ENCODE data around the gene NPTN. TPM values are rescaled to one million over a fixed set of nuclear protein-coding genes. Genes with fewer than 3 reads are reported as not detected.

Gene NPTN
- total and polyA plus RNA-seq, 7 experiments from 2014 or later = 26.8 to 51.9 (median 42.6) TPM

DNA sequence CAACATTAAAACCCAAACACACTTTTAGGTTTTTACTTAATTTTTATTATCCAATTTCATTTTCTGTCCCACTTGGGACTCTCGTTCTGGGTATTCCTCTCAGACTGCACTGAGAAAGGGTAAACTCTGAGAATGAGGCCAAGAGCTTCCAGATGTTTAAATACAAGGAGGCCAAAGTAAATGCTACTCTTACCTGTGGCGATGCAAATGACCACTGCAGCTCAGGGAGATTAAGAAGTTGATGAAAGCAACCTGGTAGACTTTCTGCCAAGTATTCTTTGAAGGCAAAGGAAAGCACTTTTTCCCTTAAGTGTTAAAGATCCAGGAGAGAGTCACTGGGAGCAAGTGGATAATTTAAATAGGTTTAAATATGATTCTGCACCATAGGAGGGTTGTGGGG lies 39.1 kb downstream of the NPTN start:
- POLR2A ChIA-PET = no interaction called here
- peaks cover 4 to 24% (median 14%) of the 10 kb centered on the region in 5 donors for H3K36me3 Mint-ChIP-seq
- H3K27me3 Mint-ChIP-seq = no peaks in the 10 kb centered on the region
- H3K9me3 Mint-ChIP-seq = no peaks in the 10 kb centered on the region
- DNase-seq = no peak
- H3K4me1 Mint-ChIP-seq = peaks cover 13 to 41% (median 35%) of the 10 kb centered on the region in 7 donors
- Histone ChIP-seq H3K9me3 (ENCODE audit: control insufficient read depth in 2 of 3, low read length in 3 of 3) (no peaks in the 10 kb centered on the region), H3K27me3 (ENCODE audit: control insufficient read depth in 2 of 2, insufficient read depth in 2 of 2, low read length in 2 of 2) (no peaks in the 10 kb centered on the region), H3K27ac (ENCODE audit: low read depth, low read length) (no peak overlapping the region), H3K4me3 (ENCODE audit: low read length) (no peak overlapping the region), H3K36me3 (ENCODE audit: control insufficient read depth in 2 of 3, insufficient read depth in 3 of 3, low read length in 3 of 3) (peaks cover 0 to 25% (median 0%) of the 10 kb centered on the region in 3 experiments), H3K4me1 (ENCODE audit: control insufficient read depth in 2 of 2, insufficient read depth in 2 of 2, low read length in 2 of 2) (peaks cover 0 to 3% of the 10 kb centered on the region in 2 donors)
- ATAC-seq = no peak
- no peak overlapping the region for H3K4me3 Mint-ChIP-seq
- CTCF ChIA-PET = interaction anchor here (2.1 kb wide), 1 partner anchor 12 kb away, joined by 6 read pairs; no protein-coding TSS in a partner anchor
- intact Hi-C loops (cut with micrococcal nuclease) = no loop called here
- H3K27ac Mint-ChIP-seq = no peak overlapping the region

DNA sequence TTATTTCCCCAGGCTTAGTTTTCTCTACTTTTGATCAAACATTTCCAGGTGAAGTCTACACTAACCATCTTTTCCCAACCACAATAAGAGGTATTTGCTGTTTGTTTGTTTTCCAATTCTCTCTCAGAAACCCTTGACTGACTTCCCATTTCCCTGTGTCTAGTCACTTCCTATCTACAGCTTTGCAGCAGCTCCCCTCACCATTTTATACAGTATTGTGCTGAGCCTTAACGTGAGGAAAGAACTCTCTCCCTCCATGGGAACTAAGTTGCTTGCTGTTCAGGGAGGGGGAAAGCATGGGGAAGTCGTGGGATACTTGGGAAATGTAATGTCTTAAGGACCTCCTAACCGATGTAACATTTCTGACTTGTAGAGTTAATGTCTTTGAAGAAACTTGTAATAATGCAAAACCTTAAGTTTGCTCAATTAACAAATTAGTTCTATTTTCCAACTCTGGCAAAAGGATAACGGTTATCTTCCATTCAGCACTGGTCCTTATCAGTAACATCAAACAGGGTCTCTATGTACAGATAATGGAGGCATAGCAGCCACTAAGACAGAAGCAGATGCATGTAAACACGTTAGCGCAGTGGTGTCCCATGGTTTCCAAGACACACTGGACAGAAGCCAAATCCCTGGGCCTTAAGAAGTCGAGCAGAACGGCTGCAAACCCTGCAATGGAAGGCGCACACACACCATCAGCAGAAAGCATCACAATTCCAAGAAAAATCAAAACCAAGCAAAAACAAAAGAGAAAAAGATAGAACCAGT lies 39.7 kb downstream of the NPTN start:
- no peak for DNase-seq
- intact Hi-C loops (cut with micrococcal nuclease) = no loop called here
- ChIA-PET CTCF (no interaction called here), POLR2A (no interaction called here)
- Histone ChIP-seq H3K27me3 (ENCODE audit: control insufficient read depth in 2 of 2, insufficient read depth in 2 of 2, low read length in 2 of 2) (no peaks in the 10 kb centered on the region), H3K27ac (ENCODE audit: low read depth, low read length) (no peak overlapping the region), H3K4me1 (ENCODE audit: control insufficient read depth in 2 of 2, insufficient read depth in 2 of 2, low read length in 2 of 2) (peaks cover 0 to 3% of the 10 kb centered on the region in 2 donors), H3K4me3 (ENCODE audit: low read length) (no peak overlapping the region), H3K36me3 (ENCODE audit: control insufficient read depth in 2 of 3, insufficient read depth in 3 of 3, low read length in 3 of 3) (peaks cover 0 to 30% (median 0%) of the 10 kb centered on the region in 3 experiments), H3K9me3 (ENCODE audit: control insufficient read depth in 2 of 3, low read length in 3 of 3) (no peaks in the 10 kb centered on the region)
- no peak overlapping the region for H3K4me3 Mint-ChIP-seq
- H3K36me3 Mint-ChIP-seq = peaks cover 4 to 30% (median 20%) of the 10 kb centered on the region in 5 donors
- peaks cover 12 to 35% (median 29%) of the 10 kb centered on the region in 7 donors for H3K4me1 Mint-ChIP-seq
- no peaks in the 10 kb centered on the region for H3K9me3 Mint-ChIP-seq
- no peak for ATAC-seq
- H3K27ac Mint-ChIP-seq = no peak overlapping the region
- no peaks in the 10 kb centered on the region for H3K27me3 Mint-ChIP-seq

DNA sequence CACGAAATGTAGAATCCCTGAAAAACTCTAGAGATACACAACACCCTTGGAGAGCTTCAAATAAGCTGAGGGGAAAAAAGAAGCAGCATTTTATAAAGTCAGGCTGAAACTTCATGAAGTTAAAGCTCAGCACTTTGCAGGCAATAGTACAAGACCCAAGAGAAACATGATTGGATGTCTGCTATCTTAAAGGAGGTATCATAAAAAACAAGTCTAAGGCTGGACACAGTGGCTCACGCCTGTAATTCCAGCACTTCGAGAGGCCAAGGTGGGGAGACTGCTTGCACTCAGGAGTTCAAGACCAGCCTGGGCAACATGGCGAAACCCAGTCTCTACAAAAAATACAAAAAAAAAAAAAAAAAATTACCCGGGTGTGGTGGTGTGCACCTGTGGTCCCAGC lies 42.9 kb downstream of the NPTN start:
- Mint-ChIP-seq H3K36me3 (peaks cover 11 to 48% (median 33%) of the 10 kb centered on the region in 5 donors), H3K27me3 (no peaks in the 10 kb centered on the region), H3K27ac (no peak overlapping the region), H3K4me3 (no peak overlapping the region), H3K4me1 (peaks cover 3 to 29% (median 8%) of the 10 kb centered on the region in 7 donors), H3K9me3 (no peaks in the 10 kb centered on the region)
- H3K9me3 ChIP-seq (ENCODE audit: control insufficient read depth in 2 of 3, low read length in 3 of 3) = no peaks in the 10 kb centered on the region
- H3K4me1 ChIP-seq (ENCODE audit: control insufficient read depth in 2 of 2, insufficient read depth in 2 of 2, low read length in 2 of 2) = no peaks in the 10 kb centered on the region
- no peak for ATAC-seq
- H3K36me3 ChIP-seq (ENCODE audit: control insufficient read depth in 2 of 3, insufficient read depth in 3 of 3, low read length in 3 of 3) = peaks cover 0 to 56% (median 4%) of the 10 kb centered on the region in 3 experiments
- CTCF ChIA-PET = interaction anchor here (0.7 kb wide), 1 partner anchor 216 kb away, joined by 4 read pairs; no protein-coding TSS in a partner anchor
- H3K4me3 ChIP-seq (ENCODE audit: low read length) = no peak overlapping the region
- POLR2A ChIA-PET = no interaction called here
- DNase-seq = no peak
- no peak overlapping the region for H3K27ac ChIP-seq (ENCODE audit: low read depth, low read length)
- no peaks in the 10 kb centered on the region for H3K27me3 ChIP-seq (ENCODE audit: control insufficient read depth in 2 of 2, insufficient read depth in 2 of 2, low read length in 2 of 2)
- intact Hi-C loops (cut with micrococcal nuclease) = no loop called here

DNA sequence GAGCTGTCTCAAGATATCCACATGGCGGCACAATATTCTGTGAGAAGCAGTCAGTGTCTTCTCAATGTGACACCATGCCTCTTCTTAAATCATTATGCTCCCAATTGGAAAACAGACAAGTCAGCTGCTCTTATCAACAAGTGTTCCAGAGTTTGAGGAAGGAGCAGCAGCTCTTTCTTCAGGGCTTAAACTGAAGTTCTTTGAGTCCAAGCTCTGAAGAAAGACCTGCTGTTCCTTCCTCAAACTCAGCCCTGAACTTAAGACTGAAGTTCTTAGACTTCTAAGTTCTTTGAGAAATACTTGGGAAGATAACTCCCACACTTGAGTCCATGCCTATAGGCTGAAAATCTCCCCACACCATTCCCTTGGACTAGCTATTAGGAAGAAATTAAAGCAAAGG lies 43.4 kb downstream of the NPTN start:
- Mint-ChIP-seq H3K27me3 (no peaks in the 10 kb centered on the region), H3K9me3 (no peaks in the 10 kb centered on the region), H3K27ac (no peak overlapping the region), H3K4me3 (no peak overlapping the region), H3K4me1 (peaks cover 3 to 34% (median 8%) of the 10 kb centered on the region in 7 donors), H3K36me3 (peaks cover 16 to 53% (median 33%) of the 10 kb centered on the region in 5 donors)
- no peak overlapping the region for H3K27ac ChIP-seq (ENCODE audit: low read depth, low read length)
- no peak overlapping the region for H3K4me3 ChIP-seq (ENCODE audit: low read length)
- H3K27me3 ChIP-seq (ENCODE audit: control insufficient read depth in 2 of 2, insufficient read depth in 2 of 2, low read length in 2 of 2) = no peaks in the 10 kb centered on the region
- H3K9me3 ChIP-seq (ENCODE audit: control insufficient read depth in 2 of 3, low read length in 3 of 3) = no peaks in the 10 kb centered on the region
- ChIA-PET CTCF (interaction anchor here (1.1 kb wide), 1 partner anchor 20 kb away, joined by 3 read pairs; no protein-coding TSS in a partner anchor), POLR2A (no interaction called here)
- intact Hi-C loops (cut with micrococcal nuclease) = no loop called here
- no peaks in the 10 kb centered on the region for H3K4me1 ChIP-seq (ENCODE audit: control insufficient read depth in 2 of 2, insufficient read depth in 2 of 2, low read length in 2 of 2)
- ATAC-seq (no peak), DNase-seq (no peak)
- H3K36me3 ChIP-seq (ENCODE audit: control insufficient read depth in 2 of 3, insufficient read depth in 3 of 3, low read length in 3 of 3) = peaks cover 0 to 59% (median 4%) of the 10 kb centered on the region in 3 experiments

DNA sequence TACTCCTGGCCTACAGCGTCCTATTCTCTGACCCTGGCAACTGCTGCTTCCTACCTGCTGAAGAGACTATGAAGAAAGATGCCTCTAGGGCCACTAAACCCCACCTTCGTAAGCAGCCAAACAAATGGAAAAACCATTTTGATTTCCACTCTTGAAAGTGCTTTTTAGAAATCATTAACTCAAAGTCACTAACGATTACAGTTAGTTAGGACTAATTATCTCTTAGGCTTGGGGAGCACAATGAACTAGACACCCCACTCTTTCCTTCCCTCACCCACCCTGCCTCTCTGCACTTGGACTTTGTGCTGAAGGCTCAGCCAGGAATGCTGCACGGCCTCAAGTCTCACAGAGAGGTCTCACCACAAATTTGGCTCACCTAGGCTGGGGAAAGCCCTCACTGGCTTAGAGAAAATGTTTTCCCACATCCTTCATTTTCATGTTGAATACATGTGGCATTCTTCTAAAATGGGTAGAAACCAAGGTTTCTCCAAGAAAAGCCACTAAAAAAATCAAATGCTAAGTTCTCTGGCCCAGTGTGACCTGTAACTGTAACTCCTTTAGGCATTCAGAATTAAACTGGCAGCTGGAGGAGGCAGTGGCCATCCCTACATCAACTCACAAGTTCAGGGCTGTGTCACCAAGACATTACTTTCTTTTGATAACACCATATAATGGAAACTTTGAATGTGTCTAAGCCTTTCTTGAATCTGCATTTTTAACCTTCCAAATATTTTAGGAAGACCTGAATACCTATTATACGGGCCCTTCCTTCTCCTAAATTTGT lies 47.1 kb downstream of the NPTN start:
- H3K9me3 ChIP-seq (ENCODE audit: control insufficient read depth in 2 of 3, low read length in 3 of 3) = no peaks in the 10 kb centered on the region
- Mint-ChIP-seq H3K9me3 (no peaks in the 10 kb centered on the region), H3K4me3 (no peak overlapping the region), H3K27ac (peak overlapping the region in 3 of 9 donors; percentile 25 to 50 (median 32)), H3K36me3 (peaks cover 20 to 78% (median 44%) of the 10 kb centered on the region in 5 donors), H3K4me1 (peaks cover 0 to 51% (median 0%) of the 10 kb centered on the region in 7 donors), H3K27me3 (no peaks in the 10 kb centered on the region)
- intact Hi-C loops (cut with micrococcal nuclease) = no loop called here
- ATAC-seq (no peak), DNase-seq (no peak)
- no peak overlapping the region for H3K27ac ChIP-seq (ENCODE audit: low read depth, low read length)
- ChIA-PET CTCF (no interaction called here), POLR2A (no interaction called here)
- no peak overlapping the region for H3K4me3 ChIP-seq (ENCODE audit: low read length)
- H3K27me3 ChIP-seq (ENCODE audit: control insufficient read depth in 2 of 2, insufficient read depth in 2 of 2, low read length in 2 of 2) = no peaks in the 10 kb centered on the region
- no peaks in the 10 kb centered on the region for H3K4me1 ChIP-seq (ENCODE audit: control insufficient read depth in 2 of 2, insufficient read depth in 2 of 2, low read length in 2 of 2)
- peaks cover 0 to 85% (median 4%) of the 10 kb centered on the region in 3 experiments for H3K36me3 ChIP-seq (ENCODE audit: control insufficient read depth in 2 of 3, insufficient read depth in 3 of 3, low read length in 3 of 3)

DNA sequence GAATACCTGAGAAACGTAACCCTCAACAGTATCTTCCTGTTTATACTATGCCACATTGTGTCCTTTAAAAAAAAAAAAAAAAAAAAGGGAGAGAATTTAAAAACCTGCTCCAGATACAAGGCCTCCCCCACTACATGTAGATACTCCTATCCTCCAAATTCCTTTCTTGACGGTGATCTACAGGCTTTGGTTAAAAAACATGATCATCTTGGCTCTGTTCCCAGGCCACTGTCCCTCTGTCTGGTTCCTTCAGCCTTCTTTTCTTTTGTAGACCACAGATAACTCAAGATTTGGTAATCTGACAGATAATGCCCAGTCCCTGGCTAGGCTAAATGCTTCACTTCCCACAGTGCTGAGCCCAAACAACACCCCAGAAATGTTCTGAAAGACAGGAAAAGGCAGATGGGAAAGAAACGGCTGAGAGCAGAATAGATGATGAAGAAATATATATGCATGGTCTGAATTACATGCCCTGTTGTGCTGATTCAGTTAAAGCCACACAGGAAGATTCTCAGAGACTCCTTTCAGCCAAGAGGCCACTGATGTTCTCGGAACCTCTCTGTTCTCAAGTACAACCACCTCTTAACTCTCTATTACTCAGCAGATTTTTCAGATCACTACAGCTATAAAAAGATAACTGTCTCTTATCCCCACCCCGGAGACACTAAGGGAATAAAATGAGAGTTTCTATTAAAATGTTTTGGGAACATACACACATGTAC lies 48.3 kb downstream of the NPTN start:
- peak overlapping the region in 4 of 9 donors; percentile 26 to 56 (median 36) for H3K27ac Mint-ChIP-seq
- Histone ChIP-seq H3K9me3 (ENCODE audit: control insufficient read depth in 2 of 3, low read length in 3 of 3) (no peaks in the 10 kb centered on the region), H3K27ac (ENCODE audit: low read depth, low read length) (no peak overlapping the region), H3K4me1 (ENCODE audit: control insufficient read depth in 2 of 2, insufficient read depth in 2 of 2, low read length in 2 of 2) (no peaks in the 10 kb centered on the region), H3K27me3 (ENCODE audit: control insufficient read depth in 2 of 2, insufficient read depth in 2 of 2, low read length in 2 of 2) (no peaks in the 10 kb centered on the region), H3K4me3 (ENCODE audit: low read length) (no peak overlapping the region), H3K36me3 (ENCODE audit: control insufficient read depth in 2 of 3, insufficient read depth in 3 of 3, low read length in 3 of 3) (peaks cover 0 to 79% (median 4%) of the 10 kb centered on the region in 3 experiments)
- ChIA-PET CTCF (no interaction called here), POLR2A (no interaction called here)
- H3K9me3 Mint-ChIP-seq = no peaks in the 10 kb centered on the region
- H3K27me3 Mint-ChIP-seq = no peaks in the 10 kb centered on the region
- H3K4me1 Mint-ChIP-seq = peaks cover 0 to 51% (median 0%) of the 10 kb centered on the region in 7 donors
- no peak for DNase-seq
- peak overlapping the region in 1 of 10 donors; percentile 21 for H3K4me3 Mint-ChIP-seq
- intact Hi-C loops (cut with micrococcal nuclease) = no loop called here
- H3K36me3 Mint-ChIP-seq = peaks cover 20 to 79% (median 44%) of the 10 kb centered on the region in 5 donors
- no peak for ATAC-seq
